ENCODE measurements around the gene MACROH2A2. TPM values are rescaled to one million over a fixed set of nuclear protein-coding genes. Genes with fewer than 3 reads are reported as not detected.
"Not testable (repeated sequence)": the region's sequence is repeated elsewhere in the genome, so short reads cannot be mapped to it uniquely, and the experiment has no call there.

MACROH2A2 gene
- total RNA-seq, 3 donors from 2014 or later (not counting 1 experiment from before 2014, with no cell fraction given), result 0.78 to 1.4 (median 1.1) TPM

- 92% methylated on average over 5 of the region's 5 CpGs for WGBS (ENCODE audit: insufficient coverage)
- H3K36me3 Mint-ChIP-seq, result no peaks in the 10 kb centered on the region
- H3K4me1 Mint-ChIP-seq, result peaks cover 41 to 42% of the 10 kb centered on the region in 2 donors
- no peaks in the 10 kb centered on the region for H3K9me3 Mint-ChIP-seq
- peak overlapping the region in 1 of 2 donors; percentile 40 for H3K27ac Mint-ChIP-seq
- H3K36me3 ChIP-seq (ENCODE audit: control insufficient read depth, insufficient read depth, low read length), result no peaks in the 10 kb centered on the region
- H3K4me3 ChIP-seq (ENCODE audit: low read length), result no peak overlapping the region
- H3K4me1 ChIP-seq (ENCODE audit: control insufficient read depth, insufficient read depth, low read length), result peaks cover 21% of the 10 kb centered on the region
- H3K27ac ChIP-seq (ENCODE audit: low read length), result no peak overlapping the region
- H3K27me3 Mint-ChIP-seq (ENCODE audit: low read depth in 2 of 2), result no peaks in the 10 kb centered on the region
- intact Hi-C loops (cut with micrococcal nuclease), result no loop called here
- no peak overlapping the region for H3K4me3 Mint-ChIP-seq
- DNase-seq (no peak), ATAC-seq (no peak)
- no peak for TF ChIP-seq CTCF (IDR thresholded peaks at IDR 0.05)
- no peaks in the 10 kb centered on the region for H3K27me3 ChIP-seq (ENCODE audit: control insufficient read depth, insufficient read depth, low read length)
- H3K9me3 ChIP-seq (ENCODE audit: control insufficient read depth, insufficient read depth, low read length), result no peaks in the 10 kb centered on the region
These were observed 44.2 kb downstream of the MACROH2A2 start for GRCh38 chr10:70096705-70097420.

- Mint-ChIP-seq H3K4me3 (no peak overlapping the region), H3K27ac (no peak overlapping the region), H3K27me3 (ENCODE audit: low read depth in 2 of 2) (no peaks in the 10 kb centered on the region), H3K36me3 (no peaks in the 10 kb centered on the region), H3K9me3 (no peaks in the 10 kb centered on the region), H3K4me1 (peaks cover 35 to 36% of the 10 kb centered on the region in 2 donors)
- Histone ChIP-seq H3K27me3 (ENCODE audit: control insufficient read depth, insufficient read depth, low read length) (no peaks in the 10 kb centered on the region), H3K27ac (ENCODE audit: low read length) (no peak overlapping the region), H3K36me3 (ENCODE audit: control insufficient read depth, insufficient read depth, low read length) (no peaks in the 10 kb centered on the region), H3K4me3 (ENCODE audit: low read length) (no peak overlapping the region), H3K4me1 (ENCODE audit: control insufficient read depth, insufficient read depth, low read length) (peaks cover 15% of the 10 kb centered on the region), H3K9me3 (ENCODE audit: control insufficient read depth, insufficient read depth, low read length) (no peaks in the 10 kb centered on the region)
- DNase-seq (no peak), ATAC-seq (no peak)
- intact Hi-C loops (cut with micrococcal nuclease), result no loop called here
- TF ChIP-seq CTCF (IDR thresholded peaks at IDR 0.05), result no peak
These were observed 44.8 kb downstream of the MACROH2A2 start for GRCh38 chr10:70097459-70097858.

- WGBS (ENCODE audit: insufficient coverage), result 100% methylated on average over 1 of the region's 3 CpGs
- Histone ChIP-seq H3K4me1 (ENCODE audit: control insufficient read depth, insufficient read depth, low read length) (peaks cover 7% of the 10 kb centered on the region), H3K27ac (ENCODE audit: low read length) (no peak overlapping the region), H3K4me3 (ENCODE audit: low read length) (no peak overlapping the region), H3K27me3 (ENCODE audit: control insufficient read depth, insufficient read depth, low read length) (no peaks in the 10 kb centered on the region), H3K9me3 (ENCODE audit: control insufficient read depth, insufficient read depth, low read length) (no peaks in the 10 kb centered on the region), H3K36me3 (ENCODE audit: control insufficient read depth, insufficient read depth, low read length) (no peaks in the 10 kb centered on the region)
- DNase-seq (no peak), ATAC-seq (no peak)
- Mint-ChIP-seq H3K27me3 (ENCODE audit: low read depth in 2 of 2) (no peaks in the 10 kb centered on the region), H3K27ac (no peak overlapping the region), H3K9me3 (no peaks in the 10 kb centered on the region), H3K4me1 (peaks cover 27% of the 10 kb centered on the region in 2 donors), H3K36me3 (no peaks in the 10 kb centered on the region), H3K4me3 (no peak overlapping the region)
- no peak for TF ChIP-seq CTCF (IDR thresholded peaks at IDR 0.05)
- intact Hi-C loops (cut with micrococcal nuclease), result no loop called here
These were observed 45.6 kb downstream of the MACROH2A2 start for GRCh38 chr10:70098271-70098670.

- ATAC-seq; intact Hi-C loops (cut with micrococcal nuclease); H3K27ac ChIP-seq (ENCODE audit: low read length); H3K27me3 Mint-ChIP-seq (ENCODE audit: low read depth in 2 of 2); H3K9me3 Mint-ChIP-seq; H3K36me3 Mint-ChIP-seq; H3K4me3 Mint-ChIP-seq; H3K4me3 ChIP-seq (ENCODE audit: low read length); H3K4me1 ChIP-seq (ENCODE audit: control insufficient read depth, insufficient read depth, low read length); DNase-seq; H3K27ac Mint-ChIP-seq; H3K36me3 ChIP-seq (ENCODE audit: control insufficient read depth, insufficient read depth, low read length); H3K9me3 ChIP-seq (ENCODE audit: control insufficient read depth, insufficient read depth, low read length); H3K4me1 Mint-ChIP-seq; H3K27me3 ChIP-seq (ENCODE audit: control insufficient read depth, insufficient read depth, low read length): not testable (repeated sequence)
- 80% methylated on average over 11 of the region's 11 CpGs for WGBS (ENCODE audit: insufficient coverage)
These were observed 48.5 kb downstream of the MACROH2A2 start for GRCh38 chr10:70101068-70101562.
